NCI-H128 (cell line): Measurements from ENCODE around the gene SRSF4.
"Not testable (repeated sequence)": the region's sequence is repeated elsewhere in the genome, so short reads cannot be mapped to it uniquely, and the experiment has no call there.

Experiments
- DNase-seq: peaks from one replicate; lab custom pipeline; 2025; ENCODE audit not compliant: unreplicated experiment; lab: John Stamatoyannopoulos, UW

SRSF4 gene

GRCh38 chr1:29126198-29126597, 55.5 kb downstream of the SRSF4 start:
- DNase-seq = no peak

DNA sequence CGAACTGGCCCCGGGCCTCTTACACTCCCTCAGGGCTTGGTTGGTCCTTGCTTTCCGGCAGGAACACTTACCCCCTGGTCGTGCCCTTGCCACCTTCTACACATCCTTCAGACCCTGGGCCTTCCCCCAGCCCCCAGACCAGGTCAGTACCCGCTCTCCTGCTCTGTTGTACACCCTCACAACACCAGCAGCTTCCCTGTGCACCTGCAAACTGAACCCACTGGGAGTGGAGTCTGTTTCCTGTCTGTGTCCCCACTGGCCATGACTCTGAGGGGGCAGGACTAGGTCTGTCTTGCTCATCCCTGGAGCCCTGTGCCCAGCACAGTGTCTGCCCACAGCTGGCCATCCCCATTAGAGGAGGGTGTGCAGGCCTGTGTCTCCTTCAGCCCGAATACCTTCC, 55.9 kb downstream of the SRSF4 start:
- DNase-seq = no peak

- no peak for DNase-seq
Measured at GRCh38 chr1:29125237-29125641, 56.5 kb downstream of the SRSF4 start.

DNA sequence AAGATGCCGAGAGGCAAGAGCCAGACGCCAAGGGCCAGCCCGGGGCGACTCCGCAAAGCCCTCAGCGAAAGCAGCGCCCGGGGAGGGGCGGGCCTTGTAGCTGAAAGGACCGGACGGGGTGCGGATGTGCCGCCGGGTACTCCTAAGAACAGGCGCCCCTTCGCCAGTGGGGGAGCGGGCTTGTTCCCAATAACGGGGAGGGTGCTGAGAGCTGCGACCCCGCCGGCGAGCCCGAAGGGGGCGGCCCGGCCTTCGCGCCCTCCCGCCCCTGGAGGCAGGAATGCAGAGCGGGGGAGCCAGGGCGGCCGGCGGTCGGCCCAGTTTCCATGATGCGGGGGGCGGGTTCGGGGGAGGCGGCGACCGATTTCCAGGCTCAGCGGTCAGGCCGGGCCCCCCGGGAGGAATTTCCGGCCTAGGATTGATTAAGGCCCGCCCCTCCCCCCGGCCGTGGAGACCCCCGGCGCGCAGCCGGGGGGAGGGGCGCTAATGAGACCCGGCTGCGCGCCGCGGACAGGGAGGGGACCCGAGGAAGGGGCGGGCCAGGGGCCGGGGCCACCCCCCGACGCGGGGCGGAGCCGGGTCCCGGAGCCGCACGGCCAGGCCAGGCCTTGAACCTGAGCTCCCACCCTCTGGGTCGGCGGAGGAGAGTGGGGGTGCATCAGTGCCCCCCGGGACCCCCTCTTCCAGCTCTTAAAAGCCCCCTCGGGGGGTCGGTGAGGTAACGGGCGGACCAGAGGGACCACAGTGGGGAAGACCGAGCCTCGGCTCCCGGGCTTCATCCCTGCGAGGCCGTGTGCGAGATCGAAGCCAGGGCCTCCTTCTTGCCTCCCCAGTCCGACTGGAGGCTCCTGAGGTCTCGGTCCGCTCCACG, 57.1 kb downstream of the SRSF4 start:
- DNase-seq = no peak

GRCh38 chr1:29123887-29124365, 57.8 kb downstream of the SRSF4 start, which contains the start of gene TMEM200B:
TMEM200B (minus strand) TSS chr1:29123903; CDS start chr1:29121828, 2,075 bp downstream.
- no peak for DNase-seq

- DNase-seq = no peak
Measured at GRCh38 chr1:29123053-29123886, 58.4 kb downstream of the SRSF4 start.

DNA sequence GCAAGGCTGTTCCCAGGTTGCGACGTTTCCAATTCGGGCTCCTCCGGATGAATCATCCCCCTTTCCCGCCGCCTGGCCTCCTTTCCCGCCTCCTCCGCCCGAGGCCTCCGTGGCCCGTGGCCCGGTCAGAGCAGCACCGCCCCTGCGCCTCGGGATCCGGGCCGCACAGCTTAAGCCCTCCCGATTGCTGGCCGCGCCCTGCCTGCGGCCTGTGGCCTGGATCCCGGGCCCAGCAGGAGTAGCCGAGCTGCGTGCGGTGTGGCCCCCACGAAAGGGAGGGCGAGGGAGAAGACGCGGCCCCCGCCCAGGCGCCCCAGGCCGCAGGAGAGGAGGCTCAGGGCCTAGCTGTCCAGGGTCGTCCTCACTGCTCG, 59.0 kb downstream of the SRSF4 start:
- no peak for DNase-seq

GRCh38 chr1:29121936-29122681, 59.6 kb downstream of the SRSF4 start:
- no peak for DNase-seq

- no peak for DNase-seq
Measured at GRCh38 chr1:29121516-29121935, 60.2 kb downstream of the SRSF4 start.

GRCh38 chr1:29120947-29121485, 60.7 kb downstream of the SRSF4 start:
- no peak for DNase-seq

- no peak for DNase-seq
Measured at GRCh38 chr1:29120367-29120766, 61.3 kb downstream of the SRSF4 start.

DNA sequence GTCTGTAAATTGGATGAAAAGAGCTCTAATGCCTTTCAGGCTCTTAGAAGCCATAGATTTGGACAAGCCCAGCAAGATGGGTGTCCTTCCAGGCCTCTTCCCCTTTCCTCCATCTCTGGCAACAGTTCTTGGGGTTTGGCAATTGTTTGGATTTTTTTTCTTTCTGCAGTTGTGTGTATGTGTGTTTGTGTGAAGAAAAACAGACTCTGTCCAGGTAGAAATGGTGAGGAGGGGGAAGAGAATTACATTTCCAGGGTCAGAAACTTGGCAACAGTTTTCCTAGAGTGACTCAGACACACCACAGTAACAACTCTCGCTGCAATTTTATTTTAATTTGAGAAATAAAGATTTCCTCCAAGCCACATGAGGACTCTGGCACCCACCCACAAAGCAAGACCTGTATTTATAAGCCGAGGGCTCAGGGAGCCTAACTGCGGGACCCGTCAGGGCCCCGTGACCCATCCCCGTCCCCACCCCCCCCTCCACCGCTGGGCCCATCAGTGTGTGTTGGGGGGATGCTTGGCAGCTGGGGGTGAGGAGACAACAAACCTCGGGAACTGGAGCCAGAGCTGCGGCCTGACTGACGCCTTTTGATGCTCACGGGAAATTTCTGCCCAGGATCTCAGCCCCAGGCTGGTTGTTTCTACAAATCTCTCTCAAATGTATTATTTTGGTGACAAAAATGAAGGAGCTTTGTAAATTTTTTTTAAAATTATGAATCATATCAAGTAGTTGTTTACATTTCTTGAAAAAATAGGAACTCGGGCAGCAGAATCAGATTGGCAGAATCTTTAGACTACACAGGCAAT, 62.4 kb downstream of the SRSF4 start:
- DNase-seq = no peak

DNA sequence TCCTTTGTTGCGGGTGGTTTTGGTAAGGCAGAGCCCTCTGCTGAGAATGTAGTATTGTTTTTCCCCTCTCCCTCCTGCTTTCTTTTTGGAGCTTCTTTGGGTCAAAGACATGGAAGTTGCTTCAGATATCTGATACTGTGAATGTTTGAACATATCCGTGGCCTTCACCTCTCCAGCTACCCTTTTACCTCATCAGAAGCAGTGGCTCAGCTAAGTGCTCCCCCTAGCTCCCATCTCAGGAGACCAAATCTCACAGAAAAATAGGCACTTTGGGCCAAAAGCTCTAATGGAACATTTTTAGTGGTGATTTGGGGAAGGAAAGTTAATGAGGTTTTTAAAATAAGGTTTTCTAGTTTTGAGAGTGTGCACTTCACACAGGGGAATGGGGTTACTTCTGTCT, 64.3 kb downstream of the SRSF4 start:
- no peak for DNase-seq

GRCh38 chr1:29114654-29115053, 67.0 kb downstream of the SRSF4 start:
- no peak for DNase-seq

- DNase-seq = no peak
Measured at GRCh38 chr1:29113413-29114117, 68.1 kb downstream of the SRSF4 start.

DNA sequence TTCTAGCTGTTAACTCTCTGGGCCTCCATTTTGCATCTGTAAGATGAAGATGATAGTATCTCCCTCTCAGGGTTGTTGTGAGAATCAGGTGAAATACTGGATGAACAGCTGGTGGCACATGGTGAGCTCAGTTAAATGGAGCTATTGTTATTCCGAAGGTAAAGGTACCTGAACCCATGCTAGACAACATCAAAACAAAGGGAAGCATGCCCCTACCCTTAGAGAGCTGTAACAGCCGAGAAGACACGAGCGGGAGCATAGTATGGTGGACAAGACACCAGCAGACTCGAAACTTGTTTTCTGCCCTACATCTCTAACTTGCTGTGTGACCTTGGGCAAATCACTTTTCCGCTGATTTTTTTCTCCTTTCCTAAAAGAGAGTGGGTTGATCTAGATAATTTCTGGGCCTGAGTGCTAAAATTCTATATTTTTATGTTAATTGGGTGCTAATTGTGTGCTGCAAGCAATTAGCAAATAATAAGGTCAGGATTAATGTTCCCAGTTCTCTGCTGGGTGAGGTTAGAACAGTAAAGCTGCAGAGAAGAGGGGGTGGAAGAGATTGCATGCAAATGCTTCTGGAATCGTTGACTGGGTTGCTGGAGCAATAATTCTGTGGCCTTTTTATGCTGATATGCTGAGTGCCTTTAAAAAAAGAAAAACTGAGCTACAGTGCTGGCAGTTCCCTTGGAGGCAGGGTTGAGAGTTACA, 68.8 kb downstream of the SRSF4 start:
- no peak for DNase-seq

DNA sequence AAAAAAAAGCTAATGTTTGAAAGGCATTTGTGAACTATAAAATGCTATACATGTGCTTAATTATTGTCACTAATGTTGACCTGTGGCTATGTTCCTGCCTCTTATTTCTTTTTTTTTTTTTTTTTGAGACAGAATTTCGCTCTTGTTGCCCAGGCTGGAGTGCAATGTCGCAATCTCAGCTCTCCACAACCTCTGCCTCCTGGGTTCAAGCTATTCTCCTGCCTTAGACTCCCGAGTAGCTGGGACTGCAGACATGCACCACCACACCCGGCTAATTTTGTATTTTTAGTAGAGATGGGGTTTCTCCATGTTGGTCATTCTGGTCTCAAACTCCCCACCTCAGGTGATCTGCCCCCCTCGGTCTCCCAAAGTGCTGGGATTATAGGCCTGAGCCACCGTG, 73.7 kb downstream of the SRSF4 start:
- DNase-seq = not testable (repeated sequence)

DNA sequence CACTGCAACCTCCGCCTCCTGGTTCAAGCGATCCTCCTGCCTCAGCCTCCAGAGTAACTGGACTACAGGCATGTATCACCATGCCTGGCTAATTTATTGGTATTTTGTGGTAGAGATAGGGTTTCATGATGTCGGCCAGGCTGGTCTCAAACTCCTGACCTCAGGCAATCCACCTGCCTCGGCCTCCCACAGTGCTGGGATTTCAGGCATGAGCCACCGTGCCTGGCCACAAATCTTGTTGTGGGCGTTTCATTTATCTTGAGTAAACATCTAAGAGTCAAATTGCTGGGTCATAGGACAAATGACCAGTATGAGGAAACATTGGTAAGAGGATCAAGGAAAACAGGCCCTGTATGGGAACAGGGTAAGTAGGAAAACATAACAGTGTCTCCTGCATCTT, 75.9 kb downstream of the SRSF4 start:
- DNase-seq = no peak

DNA sequence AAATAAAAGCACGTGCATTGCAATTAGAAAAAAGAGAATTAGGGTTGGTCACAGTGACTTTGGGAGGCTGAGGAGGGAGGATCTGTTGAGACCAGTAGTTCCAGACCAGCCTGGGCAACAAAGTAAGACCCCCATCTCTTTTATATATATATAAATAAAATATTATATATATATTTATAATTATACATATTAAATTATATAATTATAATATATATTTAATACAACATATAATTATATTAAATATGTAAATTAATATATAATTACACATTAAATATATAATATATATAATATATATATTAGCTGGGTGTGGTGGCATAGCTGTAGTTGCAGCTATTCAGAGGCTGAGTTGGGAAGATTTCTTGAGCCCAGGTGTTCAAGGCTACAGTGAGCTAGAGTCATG, 81.2 kb downstream of the SRSF4 start:
- DNase-seq = no peak
